HepG2 (cell line): ENCODE results near the gene NEK6. TPM values are rescaled to one million over a fixed set of nuclear protein-coding genes. Genes with fewer than 3 reads are reported as not detected.

Source experiments
- ATAC-seq: fragments of 200-7000 bp; cut with Tn5 transposase; 3 replicates; pipeline ENCODE4 v1.9.1; 2020; ENCODE audit warnings: mild to moderate bottlenecking, moderate library complexity
- BruUV-seq: library from RNA; stranded (reverse); fragments of 400-500 nt; replicated peaks from 2 replicates; lab custom pipeline; 2021; lab: Mats Ljungman, UMichigan
- CTCF ChIA-PET: fragments of 300-600 bp; formaldehyde crosslinking; extraction: SDS; loops from one replicate; lab custom pipeline; 2021; ENCODE audit warnings: low total read pairs, inconsistent platforms, low intra/inter-chr PET ratio; lab: Yijun Ruan, JAX
- POLR2A ChIA-PET: fragments of 350-600 bp; sonication (Branson Sonifier 250); formaldehyde crosslinking; loops from one replicate; lab custom pipeline; 2020; ENCODE audit warnings: antibody characterized with exemption, inconsistent platforms; lab: Yijun Ruan, JAX
- DNase-seq: peaks from one replicate; pipeline ENCODE4 v3.0.0-alpha.2; 2015; ENCODE audit warnings: low spot score
- FAIRE-seq: peaks from 3 replicates; lab custom pipeline; 2011; peaks lifted over from hg19 to GRCh38; lab: Jason Lieb, UNC
- H2AFZ ChIP-seq: one replicate; pipeline ENCODE4 v1.6.1; 2011; ENCODE audit warnings: low read length, inconsistent platforms
- H3K27ac ChIP-seq: fragments of 300-600 bp; 3 replicates; pipeline ENCODE4 v1.8.0; 2011; ENCODE audit warnings: mixed run types, mild to moderate bottlenecking, mixed read lengths, low read length, inconsistent platforms; ENCODE audit not compliant: insufficient read depth; ENCODE audit errors: extremely low read length
- H3K27me3 ChIP-seq, 2 experiments: fragments of 200-600 bp in 1 of 2; 2 replicates in 1 of 2; 3 replicates in 1 of 2; pipeline versions ENCODE4 v1.6.0 to v1.8.0; 2011; ENCODE audit warnings: low read length in 2 of 2, mild to moderate bottlenecking in 2 of 2, moderate library complexity in 2 of 2, inconsistent platforms in 1 of 2; ENCODE audit not compliant: insufficient read depth in 2 of 2, control insufficient read depth in 1 of 2
- H3K36me3 ChIP-seq, 2 experiments: fragments of 200-600 bp in 1 of 2; replicated peaks in 1 of 2; 2 replicates in 1 of 2; 3 replicates in 1 of 2; pipeline versions ENCODE4 v1.5.1 to v1.8.0; 2011; ENCODE audit warnings: low read length in 2 of 2, inconsistent platforms in 1 of 2; ENCODE audit not compliant: insufficient read depth in 2 of 2, control insufficient read depth in 1 of 2
- H3K4me1 ChIP-seq: 2 replicates; pipeline ENCODE4 v1.5.1; 2012; ENCODE audit warnings: low read length, inconsistent platforms; ENCODE audit not compliant: insufficient read depth
- H3K4me2 ChIP-seq: 2 replicates; pipeline ENCODE4 v1.6.0; 2011; ENCODE audit warnings: low read depth, low read length, inconsistent platforms
- H3K4me3 ChIP-seq, 3 experiments: fragments of 200-600 bp in 1 of 3; sonication (generic), shearing (Covaris generic) in 1 of 3; replicated peaks in 1 of 3; 2 replicates each; pipeline ENCODE4 v1.5.1; 2011 to 2016; ENCODE audit warnings: low read length in 3 of 3, inconsistent platforms in 2 of 3, low read depth in 2 of 3, mild to moderate bottlenecking in 2 of 3, control low read depth in 1 of 3, mixed read lengths in 1 of 3; ENCODE audit not compliant: insufficient read depth in 1 of 3
- H3K79me2 ChIP-seq: one replicate; pipeline ENCODE4 v1.6.1; 2011; ENCODE audit warnings: low read length, inconsistent platforms; ENCODE audit not compliant: insufficient read depth
- H3K9ac ChIP-seq: 2 replicates; pipeline ENCODE4 v1.6.0; 2011; ENCODE audit warnings: mild to moderate bottlenecking, low read depth, low read length, inconsistent platforms; ENCODE audit not compliant: insufficient read depth
- H3K9me3 ChIP-seq: 2 replicates; pipeline ENCODE4 v1.5.1; 2012; ENCODE audit warnings: mild to moderate bottlenecking, low read length
- H4K20me1 ChIP-seq: 2 replicates; pipeline ENCODE4 v1.6.0; 2011; ENCODE audit warnings: inconsistent platforms, mild to moderate bottlenecking, low read length, moderate library complexity; ENCODE audit not compliant: insufficient read depth
- EP300 ChIP-seq, 3 experiments: sonication (generic) in 1 of 3; formaldehyde crosslinking in 1 of 3; IDR thresholded peaks; 2 replicates each; pipeline versions ENCODE4 v1.5.1 to v1.6.1; 2011 to 2020; ENCODE audit warnings: low read depth in 2 of 3, low read length in 2 of 3, borderline replicate concordance in 1 of 3, improper control_type of control experiment in 1 of 3, mild to moderate bottlenecking in 1 of 3, missing genetic modification reagents in 1 of 3, moderate library complexity in 1 of 3
- GATAD2A ChIP-seq: IDR thresholded peaks from 2 replicates; pipeline ENCODE4 v1.6.1; 2016
- HCFC1 ChIP-seq: fragments of 150-350 bp; IDR thresholded peaks from 2 replicates; pipeline ENCODE4 v1.6.1; 2014; ENCODE audit warnings: low read depth, low read length
- HOXD1 ChIP-seq: sonication (generic); formaldehyde crosslinking; IDR thresholded peaks from 2 replicates; pipeline ENCODE4 v1.5.0; 2020; ENCODE audit warnings: missing genetic modification reagents
- JDP2 ChIP-seq: sonication (generic); formaldehyde crosslinking; IDR thresholded peaks from 2 replicates; pipeline ENCODE4 v1.8.1; 2022; ENCODE audit warnings: missing genetic modification reagents, borderline replicate concordance
- NCOA1 ChIP-seq: sonication (generic); formaldehyde crosslinking; IDR thresholded peaks from 2 replicates; pipeline ENCODE4 v1.9.0; 2021; ENCODE audit warnings: missing genetic modification reagents
- PLRG1 ChIP-seq: fragments of 450-650 bp; conservative IDR thresholded peaks from 2 replicates; pipeline ENCODE4 v1.6.1; 2016
- RFX5 ChIP-seq: IDR thresholded peaks from 2 replicates; pipeline ENCODE4 v1.6.1; 2011; ENCODE audit warnings: low read depth, low read length, improper control_type of control experiment
- RFXANK ChIP-seq: IDR thresholded peaks from 2 replicates; pipeline ENCODE4 v1.6.1; 2016
- TBX3 ChIP-seq: fragments of 450-650 bp; IDR thresholded peaks from 2 replicates; pipeline ENCODE4 v1.6.1; 2017; ENCODE audit warnings: antibody characterized with exemption, mild to moderate bottlenecking, inconsistent platforms, borderline replicate concordance
- TP53 ChIP-seq: sonication (generic); formaldehyde crosslinking; conservative IDR thresholded peaks from 2 replicates; pipeline ENCODE4 v1.4.0; 2020; ENCODE audit warnings: missing genetic modification reagents
- USF2 ChIP-seq, 2 experiments: sonication (generic) in 1 of 2; formaldehyde crosslinking in 1 of 2; IDR thresholded peaks; 2 replicates each; pipeline versions ENCODE4 v1.5.1 to v1.6.1; 2011 to 2020; ENCODE audit warnings: borderline replicate concordance in 1 of 2, low read depth in 1 of 2, low read length in 1 of 2, mild to moderate bottlenecking in 1 of 2, missing genetic modification reagents in 1 of 2, moderate library complexity in 1 of 2
- ZNF382 ChIP-seq: sonication (generic); formaldehyde crosslinking; IDR thresholded peaks from 2 replicates; pipeline ENCODE4 v1.5.0; 2020; ENCODE audit warnings: missing genetic modification reagents, mild to moderate bottlenecking, borderline replicate concordance
- ZNF430 ChIP-seq: sonication (generic); formaldehyde crosslinking; IDR thresholded peaks from 2 replicates; pipeline ENCODE4 v1.9.0; 2021; ENCODE audit warnings: mild to moderate bottlenecking, missing genetic modification reagents
- ZXDC ChIP-seq: sonication (generic); formaldehyde crosslinking; IDR thresholded peaks from 2 replicates; pipeline ENCODE4 v1.5.0; 2020; ENCODE audit warnings: mild to moderate bottlenecking, missing genetic modification reagents
- WGBS: methylation state at CpG from one replicate; pipeline ENCODE4 v1.1.6; 2017; ENCODE audit warnings: low lambda C conversion rate; 5-methylcytosine and 5-hydroxymethylcytosine counted together
- in situ Hi-C: cut with HindIII; loops from 2 replicates; pipeline ENCODE4 v1.10.0; 2017; ENCODE audit warnings: low pct_unique_long_range_greater_than_20kb; ENCODE audit not compliant: extremely low pct_ligation_motif_present
- intact Hi-C: fragments of 100-400 bp; cut with micrococcal nuclease; formaldehyde crosslinking; loops from one replicate; pipeline ENCODE4 v1.10.0; 2022; ENCODE audit not compliant: unreplicated experiment
- polyA plus RNA-seq, 8 experiments: library from polyadenylated mRNA; depleted of rRNA in 3 of 8; stranded (reverse) in 7 of 8; unstranded in 1 of 8; fragments of >200 nt; fragmentation: Illumina TruSeq in 4 of 8; extraction: Trizol in 4 of 8; gene quantifications; 2 replicates each; pipeline versions ENCODE4 v1.2.1 to v1.2.3, GENCODE V29; 2011 to 2016; ENCODE audit warnings: low read depth in 4 of 8, missing spikeins in 1 of 8, mixed read lengths in 1 of 8; ENCODE audit not compliant: insufficient read depth in 1 of 8
- total RNA-seq, 5 experiments: library from RNA; depleted of rRNA; stranded (reverse); fragments of >200 nt; fragmentation: Illumina TruSeq; extraction: Trizol; gene quantifications; 2 replicates each; pipeline ENCODE4 v1.2.3, GENCODE V29; 2016; ENCODE audit warnings: low read depth in 1 of 5
- TF ChIP-seq, protein P1 (sequence below): sonication (generic); formaldehyde crosslinking; IDR thresholded peaks from 2 replicates; pipeline ENCODE4 v1.4.0; 2020; ENCODE audit warnings: missing genetic modification reagents, low read depth, mild to moderate bottlenecking, borderline replicate concordance
- TF ChIP-seq, protein P2 (sequence below): IDR thresholded peaks from 2 replicates; pipeline ENCODE4 v1.6.1; 2016; ENCODE audit warnings: missing compliant biosample characterization, missing genetic modification reagents, borderline replicate concordance

NEK6 gene
- total and polyA plus RNA-seq, 2 of the 13 experiments (the other 11 are each of a cell fraction or from before 2014, with no cell fraction given) = 30.4 to 119 TPM

DNA sequence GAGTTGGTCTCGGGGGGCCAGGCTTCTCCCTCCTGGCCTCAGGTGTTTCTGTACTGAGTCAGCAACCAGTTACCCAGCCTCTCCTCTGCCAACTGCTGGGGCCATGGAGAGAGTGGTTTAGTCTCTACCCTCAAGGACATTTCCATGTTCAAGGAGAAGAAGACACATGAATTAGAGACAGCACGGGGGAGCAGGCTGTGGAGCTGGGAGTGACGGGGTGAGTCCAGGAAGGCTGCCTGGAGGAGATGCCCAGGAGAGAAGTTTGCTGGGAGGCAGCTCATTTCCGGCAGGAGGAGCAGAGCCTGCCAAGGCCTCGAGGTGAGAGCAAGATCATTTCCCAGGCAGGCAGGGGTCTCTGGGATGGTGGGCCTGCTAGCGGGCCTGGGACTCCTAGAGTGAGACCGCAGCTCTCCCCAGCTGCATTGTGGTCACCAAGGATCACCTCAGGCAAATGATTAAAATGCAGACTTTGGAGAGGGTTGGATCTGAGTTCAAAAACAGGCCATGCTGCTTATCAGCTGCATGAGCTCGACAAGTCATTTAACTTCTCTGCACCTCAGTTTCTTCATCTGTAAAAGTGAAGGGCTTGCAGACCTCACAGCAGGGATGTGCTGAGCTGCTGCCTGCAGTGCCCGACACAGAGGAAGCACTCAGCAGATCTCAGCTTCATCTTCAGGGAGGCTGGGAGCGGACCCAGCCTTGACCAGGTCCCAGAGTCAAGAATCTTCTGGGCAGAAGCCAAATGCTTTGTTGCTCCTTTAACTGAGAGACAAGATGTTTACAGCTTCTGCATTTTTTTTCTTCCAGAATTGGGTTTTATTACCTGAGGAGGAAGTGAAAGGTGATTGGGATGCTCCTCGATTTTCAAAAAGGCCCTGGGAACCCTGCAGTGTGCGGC is 35.2 kb downstream of the NEK6 start:
- intact Hi-C loops (no loop called here), in situ Hi-C loops (no loop called here)
- CTCF ChIA-PET = interaction anchor here (1.5 kb wide), 1 partner anchor 159 kb away, joined by 5 read pairs; no protein-coding TSS in a partner anchor
- 98% methylated on average over 7 of the region's 12 CpGs for WGBS
- no peaks in the 10 kb centered on the region for H3K9me3 ChIP-seq
- peaks cover 20 to 42% of the 10 kb centered on the region in 2 experiments; a peak in 4 of 5 replicates for H3K36me3 ChIP-seq
- H4K20me1 ChIP-seq = peaks cover 64% of the 10 kb centered on the region
- no peak overlapping the region for H2AFZ ChIP-seq
- FAIRE-seq (no peak), ATAC-seq (no peak), DNase-seq (no peak)
- peaks cover 78% of the 10 kb centered on the region for H3K4me1 ChIP-seq
- no peak overlapping the region for H3K4me2 ChIP-seq
- POLR2A ChIA-PET = no interaction called here
- no peaks in the 10 kb centered on the region for H3K27me3 ChIP-seq
- H3K9ac ChIP-seq = no peak overlapping the region
- H3K27ac ChIP-seq = peak overlapping the region; percentile 22
- H3K79me2 ChIP-seq = peaks cover 91% of the 10 kb centered on the region
- BruUV-seq = no TSS peak
- no peak overlapping the region for H3K4me3 ChIP-seq
- TF ChIP-seq ZNF382 (CRISPR knock-in tag) (no peak), HOXD1 (CRISPR knock-in tag) (no peak), RFX5 (no peak), RFXANK (CRISPR knock-in tag) (no peak), TBX3 (no peak), TP53 (CRISPR knock-in tag) (no peak), GATAD2A (no peak), USF2 (IDR thresholded peaks at IDR 0.05; ENCODE audit: low read depth, low read length) (no peak), USF2 (CRISPR knock-in tag; IDR thresholded peaks at IDR 0.05; ENCODE audit: borderline replicate concordance) (no peak), JDP2 (no peak), ZXDC (CRISPR knock-in tag) (no peak), EP300 (IDR thresholded peaks at IDR 0.05; ENCODE audit: low read depth in 2 of 2, low read length in 2 of 2) (no peak), EP300 (CRISPR knock-in tag; IDR thresholded peaks at IDR 0.05; ENCODE audit: borderline replicate concordance) (no peak), HCFC1 (no peak), PLRG1 (no peak), NCOA1 (no peak), ZNF430 (no peak)
- TF ChIP-seq, protein P1, sequence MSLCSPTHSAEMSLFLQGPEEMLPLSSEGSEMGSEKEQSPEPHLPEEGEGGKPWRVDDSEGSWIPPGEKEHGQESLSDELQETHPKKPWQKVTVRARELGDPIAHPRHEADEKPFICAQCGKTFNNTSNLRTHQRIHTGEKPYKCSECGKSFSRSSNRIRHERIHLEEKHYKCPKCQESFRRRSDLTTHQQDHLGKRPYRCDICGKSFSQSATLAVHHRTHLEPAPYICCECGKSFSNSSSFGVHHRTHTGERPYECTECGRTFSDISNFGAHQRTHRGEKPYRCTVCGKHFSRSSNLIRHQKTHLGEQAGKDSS (CRISPR knock-in tag) = no peak
- TF ChIP-seq, protein P2, sequence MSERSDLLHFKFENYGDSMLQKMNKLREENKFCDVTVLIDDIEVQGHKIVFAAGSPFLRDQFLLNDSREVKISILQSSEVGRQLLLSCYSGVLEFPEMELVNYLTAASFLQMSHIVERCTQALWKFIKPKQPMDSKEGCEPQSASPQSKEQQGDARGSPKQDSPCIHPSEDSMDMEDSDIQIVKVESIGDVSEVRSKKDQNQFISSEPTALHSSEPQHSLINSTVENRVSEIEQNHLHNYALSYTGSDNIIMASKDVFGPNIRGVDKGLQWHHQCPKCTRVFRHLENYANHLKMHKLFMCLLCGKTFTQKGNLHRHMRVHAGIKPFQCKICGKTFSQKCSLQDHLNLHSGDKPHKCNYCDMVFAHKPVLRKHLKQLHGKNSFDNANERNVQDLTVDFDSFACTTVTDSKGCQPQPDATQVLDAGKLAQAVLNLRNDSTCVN = no peak
